ENCODE measurements around the gene HDAC9. TPM values are rescaled to one million over a fixed set of nuclear protein-coding genes. Genes with fewer than 3 reads are reported as not detected.

The HDAC9 gene
- total and polyA plus RNA-seq, 4 donors, result 2.2 to 41.0 (median 4.1) TPM

DNA sequence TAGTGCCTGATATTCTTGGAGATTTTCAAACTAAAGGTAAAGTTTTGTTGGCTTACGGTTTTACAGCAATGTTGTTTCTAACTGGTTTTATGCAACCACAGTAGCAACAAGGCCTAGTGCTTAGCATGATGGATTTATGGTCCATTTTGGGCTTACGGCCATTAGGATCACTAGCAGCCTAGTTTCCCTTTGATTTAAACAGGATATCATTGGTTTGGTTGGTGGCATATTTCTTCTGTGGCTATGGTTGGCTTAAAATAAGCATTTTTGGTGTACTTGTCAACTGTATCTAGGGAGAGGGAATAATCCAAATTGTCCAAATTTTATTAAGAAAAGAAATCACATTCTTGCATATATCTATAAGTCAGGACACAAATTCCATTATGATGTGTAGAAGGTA, 194.0 kb downstream of the HDAC9 start:
- no peak for TF ChIP-seq CTCF (IDR thresholded peaks at IDR 0.05; ENCODE audit: control extremely low read depth, extremely low read depth)
- Histone ChIP-seq H3K27ac (ENCODE audit: low read depth in 1 of 2, low read length in 1 of 2) (no peak overlapping the region), H3K4me3 (no peak overlapping the region), H3K4me1 (ENCODE audit: control insufficient read depth in 5 of 5, insufficient read depth in 5 of 5, low read length in 5 of 5) (no peaks in the 10 kb centered on the region), H3K27me3 (ENCODE audit: control insufficient read depth in 3 of 3, insufficient read depth in 3 of 3, low read length in 2 of 3) (no peaks in the 10 kb centered on the region), H3K9ac (ENCODE audit: insufficient read depth in 1 of 2, low read length in 2 of 2) (no peak overlapping the region), H3K9me3 (ENCODE audit: control insufficient read depth in 4 of 4, insufficient read depth in 3 of 4, low read length in 3 of 4) (no peaks in the 10 kb centered on the region), H3K36me3 (ENCODE audit: control insufficient read depth in 4 of 4, insufficient read depth in 4 of 4, low read length in 4 of 4) (no peaks in the 10 kb centered on the region)
- no peak for ATAC-seq (ENCODE audit: insufficient read depth, low FRiP score)
- 88 to 91% methylated on average over 2 of the region's 2 CpGs for WGBS, 2 donors
- DNase-seq, result no peak

DNA sequence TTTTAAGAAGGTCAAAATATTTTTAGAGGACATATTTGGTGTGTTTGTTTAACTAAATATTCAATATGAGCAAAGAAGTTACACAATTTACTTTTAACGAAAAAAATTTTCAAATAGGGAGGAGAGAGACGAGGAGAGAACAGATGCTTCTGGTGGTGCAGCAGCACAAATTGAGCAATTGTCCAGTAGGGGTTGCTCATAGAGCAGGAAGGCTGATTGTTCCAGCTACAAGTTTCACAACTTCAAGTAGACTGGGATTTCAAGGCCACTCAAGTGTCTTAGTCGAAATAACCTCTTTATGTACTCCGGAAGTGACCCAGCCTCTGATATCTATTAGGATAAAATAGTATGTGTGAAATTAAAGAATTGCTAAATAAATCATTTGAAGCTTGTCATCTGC, 197.9 kb downstream of the HDAC9 start:
- no peak overlapping the region for H3K4me3 ChIP-seq
- ATAC-seq (ENCODE audit: insufficient read depth, low FRiP score), result peak; percentile 47
- H3K27ac ChIP-seq (ENCODE audit: low read depth in 1 of 2, low read length in 1 of 2), result no peak overlapping the region
- no peaks in the 10 kb centered on the region for H3K36me3 ChIP-seq (ENCODE audit: control insufficient read depth in 4 of 4, insufficient read depth in 4 of 4, low read length in 4 of 4)
- no peak for TF ChIP-seq CTCF (IDR thresholded peaks at IDR 0.05; ENCODE audit: control extremely low read depth, extremely low read depth)
- no peak overlapping the region for H3K9ac ChIP-seq (ENCODE audit: insufficient read depth in 1 of 2, low read length in 2 of 2)
- peaks cover 0 to 4% (median 0%) of the 10 kb centered on the region in 5 donors for H3K4me1 ChIP-seq (ENCODE audit: control insufficient read depth in 5 of 5, insufficient read depth in 5 of 5, low read length in 5 of 5)
- H3K27me3 ChIP-seq (ENCODE audit: control insufficient read depth in 3 of 3, insufficient read depth in 3 of 3, low read length in 2 of 3), result no peaks in the 10 kb centered on the region
- DNase-seq, result peak; percentile 23 to 75 (median 50)
- no peaks in the 10 kb centered on the region for H3K9me3 ChIP-seq (ENCODE audit: control insufficient read depth in 4 of 4, insufficient read depth in 3 of 4, low read length in 3 of 4)
- 24 to 35% methylated on average over 4 of the region's 4 CpGs for whole genome bisulfite sequencing, 2 donors

DNA sequence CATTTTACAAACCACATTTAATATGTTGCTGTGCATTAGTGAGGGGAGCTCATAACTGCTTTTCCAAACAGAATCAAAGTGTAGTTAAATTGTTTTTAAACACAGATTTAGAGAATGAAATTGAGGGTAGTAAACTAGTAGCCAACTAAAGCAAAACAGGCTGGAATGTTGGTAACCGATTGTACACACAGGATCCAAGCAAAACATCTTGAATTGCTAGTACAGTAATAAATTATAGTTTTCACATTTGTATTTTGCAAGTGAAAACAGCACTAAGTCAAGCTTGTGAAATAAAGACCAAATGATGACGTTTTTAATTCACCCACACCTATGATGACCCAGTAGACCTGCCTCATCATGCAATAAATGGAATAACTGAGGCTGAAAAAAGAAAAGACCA, 198.3 kb downstream of the HDAC9 start:
- no peaks in the 10 kb centered on the region for H3K9me3 ChIP-seq (ENCODE audit: control insufficient read depth in 4 of 4, insufficient read depth in 3 of 4, low read length in 3 of 4)
- DNase-seq (no peak), ATAC-seq (ENCODE audit: insufficient read depth, low FRiP score) (no peak)
- H3K27ac ChIP-seq (ENCODE audit: low read depth in 1 of 2, low read length in 1 of 2), result no peak overlapping the region
- no peaks in the 10 kb centered on the region for H3K27me3 ChIP-seq (ENCODE audit: control insufficient read depth in 3 of 3, insufficient read depth in 3 of 3, low read length in 2 of 3)
- no peaks in the 10 kb centered on the region for H3K36me3 ChIP-seq (ENCODE audit: control insufficient read depth in 4 of 4, insufficient read depth in 4 of 4, low read length in 4 of 4)
- peaks cover 0 to 6% (median 0%) of the 10 kb centered on the region in 5 donors for H3K4me1 ChIP-seq (ENCODE audit: control insufficient read depth in 5 of 5, insufficient read depth in 5 of 5, low read length in 5 of 5)
- WGBS, 2 donors, result 72 to 81% methylated on average over 2 of the region's 2 CpGs
- H3K9ac ChIP-seq (ENCODE audit: insufficient read depth in 1 of 2, low read length in 2 of 2), result no peak overlapping the region
- TF ChIP-seq CTCF (IDR thresholded peaks at IDR 0.05; ENCODE audit: control extremely low read depth, extremely low read depth), result no peak
- no peak overlapping the region for H3K4me3 ChIP-seq

- H3K4me3 ChIP-seq, result no peak overlapping the region
- H3K9ac ChIP-seq (ENCODE audit: insufficient read depth in 1 of 2, low read length in 2 of 2), result no peak overlapping the region
- no peaks in the 10 kb centered on the region for H3K36me3 ChIP-seq (ENCODE audit: control insufficient read depth in 4 of 4, insufficient read depth in 4 of 4, low read length in 4 of 4)
- ATAC-seq (ENCODE audit: insufficient read depth, low FRiP score) (no peak), DNase-seq (no peak)
- H3K4me1 ChIP-seq (ENCODE audit: control insufficient read depth in 5 of 5, insufficient read depth in 5 of 5, low read length in 5 of 5), result peaks cover 0 to 6% (median 0%) of the 10 kb centered on the region in 5 donors
- H3K27me3 ChIP-seq (ENCODE audit: control insufficient read depth in 3 of 3, insufficient read depth in 3 of 3, low read length in 2 of 3), result no peaks in the 10 kb centered on the region
- TF ChIP-seq CTCF (IDR thresholded peaks at IDR 0.05; ENCODE audit: control extremely low read depth, extremely low read depth), result no peak
- 90 to 94% methylated on average over 3 of the region's 3 CpGs for WGBS, 2 donors
- no peaks in the 10 kb centered on the region for H3K9me3 ChIP-seq (ENCODE audit: control insufficient read depth in 4 of 4, insufficient read depth in 3 of 4, low read length in 3 of 4)
- H3K27ac ChIP-seq (ENCODE audit: low read depth in 1 of 2, low read length in 1 of 2), result no peak overlapping the region
Observed at GRCh38 chr7:18694484-18694883, 198.9 kb downstream of the HDAC9 start.
